GM19452 (cell line): ENCODE measurements around the gene PTH2.

Experiments used
- ATAC-seq: cut with Tn5 transposase; IDR thresholded peaks from one replicate; pipeline ENCODE4 v1.9.1; 2021; ENCODE audit not compliant: unreplicated experiment

Gene PTH2

DNA sequence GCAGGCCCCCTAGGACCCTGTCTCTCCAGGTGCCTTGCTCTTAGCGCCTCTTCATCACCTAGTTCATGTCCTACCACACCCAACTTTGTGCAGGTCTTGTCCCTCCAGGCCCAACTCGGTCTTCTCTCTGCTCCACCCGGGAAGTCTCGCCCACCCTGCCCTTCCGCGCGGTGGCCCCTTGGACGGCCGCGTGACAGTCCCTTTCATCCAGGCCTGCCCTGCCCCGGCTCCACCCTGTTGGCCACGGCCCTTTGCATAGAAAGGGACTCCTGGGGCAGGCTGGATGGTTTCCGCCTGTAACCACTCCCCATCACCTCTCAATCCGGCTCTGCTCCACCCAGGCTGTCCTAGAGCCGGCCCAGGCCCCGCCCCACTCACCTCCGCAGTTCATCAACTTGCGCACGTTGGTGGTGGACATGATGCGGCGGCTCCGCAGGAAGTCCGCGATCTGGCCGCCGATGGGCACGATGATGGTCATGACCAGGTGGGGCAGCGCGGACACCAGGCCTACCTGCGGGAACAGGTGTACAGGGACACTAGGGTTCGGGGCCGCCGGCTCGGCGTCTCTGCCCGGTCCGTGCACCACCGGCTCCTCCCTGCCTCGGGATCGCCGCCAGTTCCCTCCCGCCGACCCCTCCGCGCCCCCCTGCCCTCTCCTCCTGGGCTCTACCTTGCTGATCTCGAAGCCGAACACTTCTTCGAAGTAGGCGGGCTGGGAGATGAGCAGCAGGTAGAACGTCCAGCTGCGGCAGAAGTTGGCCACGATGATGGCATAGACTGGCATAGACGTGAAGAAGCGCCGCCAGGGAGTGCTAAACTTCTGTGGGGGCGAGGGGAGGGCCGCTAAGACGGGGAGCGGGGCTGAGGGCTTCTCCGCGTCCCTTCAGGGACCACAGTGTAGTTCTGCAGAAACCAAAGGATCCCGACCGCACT, 9.2 kb upstream of the PTH2 start:
- ATAC-seq = no peak

DNA sequence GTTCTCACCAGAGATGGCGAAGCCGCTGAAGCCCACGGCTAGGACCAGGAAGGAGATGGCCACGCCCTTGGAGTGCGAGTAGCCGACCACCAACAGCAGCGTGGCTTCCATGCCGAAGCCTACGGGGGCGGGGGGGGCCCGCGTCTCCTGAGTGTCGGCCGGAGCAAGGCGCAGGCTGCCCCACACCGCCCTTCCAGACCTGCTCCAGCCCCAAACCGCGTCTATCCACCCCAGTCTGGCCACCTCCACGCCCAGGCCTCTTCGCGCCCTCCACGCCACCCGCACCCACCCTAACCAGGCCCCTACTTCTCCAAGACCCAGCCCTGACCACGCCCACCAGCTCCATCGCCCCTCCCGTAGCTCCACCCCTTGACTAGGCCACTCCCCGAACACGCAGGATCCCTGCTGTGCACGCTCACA, 8.1 kb upstream of the PTH2 start:
- ATAC-seq = no peak

DNA sequence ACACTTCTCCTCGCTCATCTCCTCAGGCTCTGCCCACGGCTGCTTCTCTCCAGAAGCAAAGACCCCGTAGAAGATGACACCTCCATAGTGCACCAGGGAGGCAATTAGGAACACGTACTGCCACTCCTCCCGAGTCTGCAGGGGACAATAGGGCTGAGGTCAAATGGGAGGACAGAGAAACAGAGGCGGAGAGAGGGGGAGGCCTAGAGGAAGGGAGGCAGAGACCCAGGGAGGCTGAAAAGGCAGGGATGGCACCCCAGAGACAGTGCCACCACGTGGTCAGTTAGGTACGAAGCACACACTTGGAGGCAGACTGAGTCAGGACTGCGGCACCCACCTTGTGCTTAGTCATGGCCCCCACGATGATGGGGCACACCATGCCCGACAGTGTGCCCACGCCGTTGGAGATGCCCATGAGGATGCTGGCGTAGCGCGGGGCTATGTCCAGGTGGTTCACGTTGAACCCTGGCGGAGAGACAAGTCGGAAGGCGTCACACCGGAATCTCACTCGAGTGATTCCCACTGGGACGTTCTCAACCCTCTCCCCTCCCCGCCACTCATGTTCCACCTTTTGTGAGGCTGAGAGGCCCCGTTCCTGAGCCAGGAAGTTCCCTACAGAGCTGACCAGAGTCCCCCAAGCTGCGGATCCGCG, 7.6 kb upstream of the PTH2 start:
- ATAC-seq = no peak

DNA sequence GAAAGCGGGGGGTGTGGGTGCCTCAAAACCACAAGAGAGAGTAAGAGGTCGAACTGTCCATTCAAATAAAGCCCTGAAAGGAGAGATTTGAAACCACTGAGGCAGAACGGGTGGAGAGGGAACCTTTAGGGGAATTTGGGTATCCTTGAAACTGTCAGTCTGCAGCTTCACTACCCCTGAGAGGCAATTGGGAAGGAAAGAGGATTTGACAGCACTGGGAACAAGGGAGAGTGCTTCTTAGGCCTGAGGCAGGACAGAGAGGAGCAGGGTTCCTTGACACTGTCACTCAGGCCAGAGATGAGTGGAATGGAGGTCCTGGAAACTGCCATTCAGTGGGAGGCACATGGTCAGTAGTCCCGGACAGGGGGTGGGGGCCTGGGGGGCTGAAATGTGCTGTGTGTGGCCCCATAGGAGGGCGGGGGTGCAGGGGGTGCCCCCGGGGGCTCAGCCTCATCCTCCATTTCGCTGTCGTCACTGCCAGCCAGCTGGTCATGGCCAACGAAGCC, 7.0 kb upstream of the PTH2 start:
- no peak for ATAC-seq

DNA sequence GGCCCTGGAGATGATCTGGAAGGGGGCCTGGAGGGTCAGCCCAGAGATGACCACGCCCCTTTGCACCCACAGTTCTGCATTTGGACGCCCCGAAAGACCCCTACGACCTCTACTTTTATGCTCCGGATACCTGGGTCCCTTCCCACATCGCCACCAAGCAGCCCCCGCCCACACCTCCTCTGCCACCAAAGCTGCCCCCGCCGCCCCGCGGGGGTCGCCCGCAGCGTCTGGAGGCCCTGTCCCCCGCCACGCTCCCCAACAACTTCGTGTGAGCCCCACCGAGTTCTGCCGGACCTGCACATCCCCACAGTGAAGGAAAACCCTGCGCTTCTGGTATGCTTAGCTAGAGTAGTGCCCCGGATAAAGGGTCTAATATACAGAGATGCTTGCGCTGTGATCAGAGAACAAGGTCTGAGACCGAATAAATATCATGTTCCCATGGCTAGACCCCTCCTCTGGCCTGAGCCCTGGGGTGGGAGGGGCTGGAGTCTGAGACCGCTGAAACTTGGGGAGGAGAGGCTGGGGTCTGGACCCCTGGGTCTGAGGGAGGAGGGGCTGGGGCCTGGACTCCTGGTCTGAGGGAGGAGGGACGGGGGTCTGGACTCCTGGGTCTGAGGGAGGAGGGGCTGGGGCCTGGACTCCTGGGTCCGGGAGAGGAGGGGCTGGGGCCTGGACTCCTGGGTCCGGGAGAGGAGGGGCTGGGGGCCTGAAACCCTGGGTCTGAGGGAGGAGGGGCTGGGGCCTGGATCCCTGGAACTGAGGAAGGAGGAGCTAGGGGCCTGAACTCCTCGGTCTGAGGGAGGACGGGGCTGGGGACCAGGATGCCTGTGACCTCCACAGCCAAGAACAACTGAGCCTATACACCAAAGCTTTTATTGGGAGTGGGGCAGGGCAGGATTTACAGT, 5.6 kb upstream of the PTH2 start:
- no peak for ATAC-seq

DNA sequence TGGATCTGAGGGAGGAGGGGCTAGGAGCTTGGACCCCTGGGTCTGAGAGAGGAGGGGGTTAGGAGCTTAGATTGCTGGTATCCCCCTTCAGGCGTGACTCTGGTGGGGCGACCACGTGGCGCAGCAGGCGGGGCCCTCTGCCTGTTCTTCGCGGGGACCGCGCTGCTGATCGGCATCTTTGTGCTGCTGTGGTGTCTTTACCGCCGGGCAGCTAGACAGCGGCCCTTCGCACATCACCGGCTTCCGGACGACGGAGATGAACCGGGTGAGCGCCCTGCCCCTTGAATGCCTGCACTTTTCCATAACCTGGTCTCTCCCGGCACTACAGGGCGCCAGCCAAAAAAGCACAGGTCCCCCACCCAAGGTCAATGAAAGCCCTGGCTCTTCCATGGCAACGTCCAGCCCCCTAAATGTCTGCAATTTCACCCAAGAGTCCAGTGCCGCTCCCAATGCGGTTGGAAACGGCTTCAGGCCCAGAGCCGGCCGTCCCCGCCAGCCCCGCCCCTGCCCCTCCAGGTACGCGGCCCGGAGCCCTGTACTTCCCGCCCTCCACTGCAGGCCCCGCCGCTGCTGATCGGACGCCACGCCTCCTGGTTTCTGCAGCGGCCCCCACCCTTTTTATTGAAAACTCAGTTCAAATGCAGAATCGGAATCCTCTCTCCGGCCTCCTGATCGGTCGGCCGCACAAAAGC, 4.8 kb upstream of the PTH2 start:
- ATAC-seq = no peak

DNA sequence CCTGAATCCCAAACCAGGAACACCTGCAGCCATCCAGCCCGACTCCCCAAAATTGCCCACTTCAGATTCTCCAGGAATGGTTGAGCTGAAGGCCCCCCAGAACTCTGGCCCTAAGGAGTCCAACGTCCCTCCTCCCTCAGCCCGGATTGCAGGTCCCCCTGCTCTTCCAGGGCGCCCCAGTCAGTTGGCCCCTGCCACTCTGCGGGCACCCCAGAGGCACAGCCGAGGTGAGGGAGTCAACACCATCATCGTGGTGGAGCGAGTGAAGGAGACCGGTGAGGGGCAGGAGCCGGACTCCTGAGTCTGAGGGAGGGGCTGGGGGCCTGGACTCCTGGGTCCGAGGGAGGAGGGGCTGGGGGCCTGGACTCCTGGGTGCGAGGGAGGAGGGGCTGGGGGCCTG, 4.1 kb upstream of the PTH2 start:
- no peak for ATAC-seq

DNA sequence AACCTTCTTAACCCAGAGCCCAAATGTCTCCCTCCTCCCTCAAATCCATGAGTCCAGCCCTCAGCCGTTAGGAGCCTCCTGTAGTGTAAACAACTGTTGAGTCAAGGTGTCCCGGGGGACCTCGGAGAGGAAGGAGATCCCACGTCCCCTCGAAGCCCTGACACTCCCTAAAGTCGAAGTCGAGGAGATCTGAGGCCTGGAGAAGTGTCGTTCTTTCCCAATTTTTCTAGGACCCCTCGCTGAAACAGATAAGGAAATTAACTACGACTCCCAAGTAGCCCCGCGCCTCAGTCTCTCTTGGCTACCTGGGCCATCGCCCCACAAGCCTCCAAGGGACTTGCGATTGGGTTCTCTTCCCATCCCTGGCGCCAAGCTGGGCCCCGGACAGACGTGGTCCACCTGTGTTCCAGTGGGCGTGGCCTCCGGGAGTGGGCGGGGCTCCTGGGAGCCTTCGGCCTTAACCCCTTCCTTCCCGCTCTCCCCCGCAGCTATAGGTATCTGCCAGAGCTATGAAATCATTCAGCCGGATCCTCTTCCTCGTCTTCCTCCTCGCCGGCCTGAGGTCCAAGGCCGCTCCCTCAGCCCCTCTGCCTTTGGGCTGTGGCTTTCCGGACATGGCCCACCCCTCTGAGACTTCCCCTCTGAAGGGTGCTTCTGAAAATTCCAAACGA, 2.8 kb upstream of the PTH2 start:
- no peak for ATAC-seq

DNA sequence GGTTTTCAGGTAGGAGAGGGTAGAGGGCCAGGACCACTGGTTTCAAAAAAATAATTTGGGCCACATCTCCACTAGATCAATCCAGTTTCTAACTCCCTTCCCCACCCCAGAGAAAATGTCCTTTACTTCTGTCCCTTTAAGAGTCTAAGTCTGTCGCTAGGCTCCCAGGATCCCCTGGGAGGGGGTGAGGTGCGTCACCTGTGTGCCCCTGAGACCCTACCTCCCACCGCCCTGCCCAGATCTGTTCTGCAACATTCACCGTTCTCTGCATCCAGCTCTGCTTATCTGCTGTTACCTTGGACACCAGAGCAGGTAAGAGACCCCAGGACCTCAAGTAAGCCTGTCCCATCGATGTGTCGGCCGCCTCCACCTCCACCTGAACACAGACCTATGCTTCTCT, 1.9 kb upstream of the PTH2 start, which contains the start of gene GFY:
GFY (plus strand) TSS at position 211 of the 400 bp plus-strand sequence. CDS start 1,043 bp downstream, outside the sequence.
- ATAC-seq = no peak

DNA sequence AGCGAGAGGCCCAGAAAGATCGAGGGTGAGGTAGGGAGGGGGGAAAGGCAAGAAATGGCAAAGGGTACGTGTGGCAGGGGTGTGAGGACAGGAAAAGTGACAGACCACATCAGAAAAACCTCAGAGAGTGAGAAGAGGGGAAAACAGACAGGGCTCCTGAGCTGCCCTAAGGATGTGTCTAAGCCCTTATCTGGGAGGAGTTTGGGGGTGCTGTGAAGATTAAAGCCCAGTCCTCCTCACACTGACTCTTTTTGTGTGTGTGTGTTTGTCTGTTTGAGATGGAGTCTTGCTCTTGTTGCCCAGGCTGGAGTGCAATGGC, 703 bp upstream of the PTH2 start:
- no peak for ATAC-seq

DNA sequence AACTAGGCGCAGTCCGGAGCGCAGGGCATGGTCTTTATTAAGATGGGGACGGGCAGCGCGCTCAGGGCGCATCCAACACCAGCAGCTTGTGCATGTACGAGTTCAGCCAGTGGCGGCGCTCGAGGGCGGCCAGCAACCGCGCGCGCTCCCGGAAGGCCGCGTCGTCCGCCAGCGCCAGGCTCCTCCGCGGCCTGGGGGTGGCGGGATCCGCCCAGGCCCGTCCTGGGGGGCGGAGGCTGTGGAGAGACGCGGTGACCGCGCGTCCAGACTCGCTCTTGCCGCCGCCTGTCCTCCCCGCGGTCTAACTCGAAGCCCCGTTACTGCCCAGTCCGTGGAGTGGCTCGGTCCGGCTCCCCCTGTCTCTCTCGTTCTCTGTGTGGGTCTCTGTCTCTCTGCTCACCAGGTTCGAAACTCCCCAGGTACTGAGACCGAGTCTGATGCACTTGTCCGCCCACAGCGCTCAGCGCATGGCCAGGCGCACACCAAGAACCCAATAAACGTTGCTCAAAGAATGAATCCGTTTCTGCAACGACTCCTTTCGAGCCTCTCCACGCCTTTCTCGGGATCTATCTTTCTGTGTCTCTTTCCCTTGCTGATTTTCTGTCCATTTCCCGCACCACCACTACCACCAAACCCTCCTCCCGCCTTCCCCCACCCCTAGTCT, 702 bp downstream of the PTH2 start:
- no peak for ATAC-seq

DNA sequence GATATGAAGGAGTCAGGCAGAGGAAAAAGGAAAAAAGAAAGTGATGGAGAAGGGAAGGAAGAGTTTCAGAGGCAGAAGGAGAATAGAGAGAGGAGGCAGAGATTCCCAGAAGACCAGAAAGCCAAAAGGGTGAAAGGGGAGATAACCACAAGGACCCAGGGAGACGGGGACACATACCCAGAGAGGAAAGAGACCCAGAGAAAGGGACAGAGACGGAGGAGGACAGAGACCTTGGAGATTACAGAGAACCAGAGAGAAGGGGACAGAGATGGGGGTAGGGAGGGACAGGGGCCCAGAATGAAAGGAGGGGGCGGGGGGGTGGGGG, 1.4 kb downstream of the PTH2 start:
- no peak for ATAC-seq

DNA sequence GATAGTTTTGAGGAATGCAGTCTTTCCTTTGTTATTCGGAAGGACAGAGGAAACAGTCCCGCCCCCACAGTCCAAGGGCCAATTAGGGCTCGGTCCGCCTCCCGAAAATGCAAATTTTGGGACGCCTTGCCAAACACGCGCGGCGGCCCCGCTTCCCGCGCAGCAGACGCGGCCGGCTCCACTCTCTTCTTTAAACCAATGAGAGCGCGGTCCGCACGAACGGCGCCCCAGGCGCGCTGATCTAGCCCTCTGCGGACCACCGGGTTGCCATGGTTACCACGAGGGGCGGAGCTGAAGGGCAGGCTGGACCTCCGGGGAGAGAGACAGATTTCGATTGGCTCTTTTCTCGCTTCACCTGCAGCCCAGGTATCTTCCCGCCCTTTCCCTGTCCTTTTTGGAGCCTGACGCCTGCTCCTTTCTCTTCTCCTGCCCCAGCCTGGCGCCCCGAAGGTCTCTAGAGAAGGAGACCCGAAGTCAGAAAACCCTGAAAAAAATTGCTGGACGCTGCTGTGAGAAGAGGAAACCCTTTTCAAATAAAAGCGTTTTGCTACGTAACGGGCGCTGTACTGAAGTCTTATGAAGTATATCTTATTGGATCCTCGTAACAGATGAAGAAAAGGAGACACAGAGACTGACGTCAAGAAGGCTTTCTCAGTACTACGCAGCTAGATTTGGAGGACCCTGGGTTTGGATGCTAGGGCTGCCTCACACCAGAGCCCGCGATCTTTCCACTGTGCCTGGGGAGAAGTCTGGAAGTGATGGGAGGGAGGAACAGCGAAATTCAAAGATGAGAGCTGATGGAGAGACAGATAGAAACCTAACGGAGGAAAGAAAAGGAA, 2.0 kb downstream of the PTH2 start:
- no peak for ATAC-seq

DNA sequence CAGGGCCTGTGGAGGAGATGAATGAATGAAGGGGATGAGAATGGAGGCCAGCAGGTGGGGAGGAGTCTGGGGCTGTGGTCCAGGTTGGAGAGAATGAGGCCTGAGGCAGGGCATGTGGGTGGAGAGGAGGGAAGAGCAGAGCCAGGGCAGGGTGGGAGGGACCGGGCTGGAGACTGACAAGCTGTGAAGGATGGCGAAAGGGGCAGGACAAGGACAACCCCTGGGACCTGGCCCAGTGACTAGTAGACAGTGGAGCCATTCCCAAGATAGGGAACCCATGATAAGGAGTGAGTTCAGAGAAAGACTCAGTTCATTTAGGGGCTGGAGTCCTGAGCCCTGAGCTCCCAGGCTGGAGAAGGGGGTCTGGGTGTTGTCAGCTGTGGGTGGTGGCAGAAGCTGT, 3.0 kb downstream of the PTH2 start:
- no peak for ATAC-seq

DNA sequence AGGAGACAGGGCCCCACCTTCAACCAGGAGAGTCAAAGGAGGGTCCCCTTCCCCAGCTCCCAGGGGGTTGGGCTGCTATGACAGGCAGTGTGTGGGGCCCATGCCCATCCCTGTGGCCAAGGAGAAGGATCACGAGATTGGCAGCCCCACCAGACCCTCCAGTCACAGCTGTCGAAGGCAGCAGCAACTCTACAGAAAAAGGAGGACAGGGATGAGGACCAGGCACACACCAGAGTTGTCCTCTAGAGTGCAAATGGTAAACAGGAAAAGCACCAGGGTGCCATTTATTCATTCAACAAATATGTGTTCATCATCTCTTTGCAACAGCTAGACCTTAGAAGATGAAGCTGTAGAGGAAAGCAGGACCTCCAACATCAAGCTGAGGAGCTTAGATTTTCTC, 4.1 kb downstream of the PTH2 start:
- no peak for ATAC-seq

DNA sequence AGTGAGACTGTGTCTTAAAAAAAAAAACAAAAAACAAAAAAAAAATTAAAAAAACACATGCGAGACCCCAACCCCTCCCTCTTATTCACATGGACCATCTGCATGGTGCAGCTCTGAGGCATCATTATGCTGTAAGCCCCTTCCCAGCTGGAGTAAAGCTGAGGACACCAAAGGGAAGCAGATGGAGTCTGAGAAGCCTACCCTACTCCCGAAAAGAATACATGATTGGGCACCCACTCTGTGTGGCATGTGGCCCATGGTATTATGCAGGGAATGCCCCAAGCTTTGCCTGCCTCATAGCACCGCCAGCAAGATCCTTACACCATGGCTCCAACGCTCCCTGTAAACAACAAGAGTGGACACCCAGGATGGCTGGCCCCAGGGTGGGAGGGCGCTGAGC, 4.7 kb downstream of the PTH2 start:
- no peak for ATAC-seq

DNA sequence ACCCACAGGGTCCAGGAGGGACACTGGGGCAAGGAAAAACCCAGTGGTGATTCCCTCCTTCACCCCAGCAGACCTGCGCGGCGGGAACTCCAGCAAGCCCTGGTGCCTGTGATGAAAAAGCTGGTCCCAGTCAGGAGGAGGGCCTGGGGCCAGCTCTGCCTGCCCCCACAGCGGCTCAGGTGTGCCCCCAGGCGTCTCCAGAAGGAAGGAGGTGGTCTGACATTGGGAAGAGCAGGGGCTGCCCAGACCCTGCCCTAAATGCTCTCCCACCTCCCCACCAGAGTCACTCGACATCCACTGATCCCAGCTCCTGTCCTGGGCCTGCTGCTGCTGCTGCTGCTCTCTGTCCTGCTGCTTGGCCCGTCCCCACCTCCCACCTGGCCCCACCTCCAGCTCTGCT, 6.2 kb downstream of the PTH2 start:
- no peak for ATAC-seq

DNA sequence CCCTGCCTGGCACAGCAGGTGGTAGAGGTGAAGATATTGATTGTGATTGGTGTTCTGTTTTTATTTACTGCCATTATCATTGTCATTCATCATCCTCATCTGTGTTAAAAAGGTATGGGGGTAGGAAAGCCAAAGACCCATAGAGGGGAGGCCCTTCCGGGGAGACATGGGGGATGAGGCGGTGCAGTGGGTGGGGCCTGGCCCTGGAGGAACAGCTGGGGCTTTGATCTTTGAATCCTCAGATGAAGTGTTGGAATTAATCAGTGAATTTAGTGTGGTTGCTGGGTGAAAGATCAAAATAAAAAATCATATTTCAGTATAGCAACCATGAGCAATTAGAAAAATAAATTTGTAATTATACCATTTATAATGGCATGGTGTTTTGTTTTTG, 7.4 kb downstream of the PTH2 start:
- no peak for ATAC-seq
